HepG2 (cell line): ENCODE results near the gene TDRD10. TPM values are rescaled to one million over a fixed set of nuclear protein-coding genes. Genes with fewer than 3 reads are reported as not detected.
A peak's percentile ranks its signal among the peaks of the same experiment; 100 is the strongest.

Source experiments
- AHR ChIP-seq: IDR thresholded peaks from 2 replicates; pipeline ENCODE4 v1.6.1; 2018; ENCODE audit warnings: missing genetic modification reagents, missing compliant biosample characterization
- AKAP8 ChIP-seq: sonication (generic); formaldehyde crosslinking; IDR thresholded peaks from 2 replicates; pipeline ENCODE4 v1.5.1; 2020; ENCODE audit warnings: mild to moderate bottlenecking, missing genetic modification reagents
- GLI4 ChIP-seq: sonication (generic); formaldehyde crosslinking; IDR thresholded peaks from 2 replicates; pipeline ENCODE4 v1.5.1; 2020; ENCODE audit warnings: missing genetic modification reagents, mild to moderate bottlenecking, moderate library complexity, borderline replicate concordance
- HNRNPLL ChIP-seq: fragments of 200-400 bp; formaldehyde crosslinking; IDR thresholded peaks from 2 replicates; pipeline ENCODE4 v1.6.1; 2017; ENCODE audit warnings: mild to moderate bottlenecking, low read depth, low read length; ENCODE audit not compliant: poor library complexity, severe bottlenecking
- HOXA3 ChIP-seq: sonication (generic); formaldehyde crosslinking; IDR thresholded peaks from 2 replicates; pipeline ENCODE4 v1.5.0; 2020; ENCODE audit warnings: missing genetic modification reagents
- PRMT3 ChIP-seq: sonication (generic); formaldehyde crosslinking; IDR thresholded peaks from 2 replicates; pipeline ENCODE4 v1.8.1; 2022; ENCODE audit warnings: low read depth, mild to moderate bottlenecking, moderate library complexity, missing genetic modification reagents, borderline replicate concordance
- SALL2 ChIP-seq: sonication (generic); formaldehyde crosslinking; IDR thresholded peaks from 2 replicates; pipeline ENCODE4 v1.8.1; 2023; ENCODE audit warnings: mild to moderate bottlenecking, missing genetic modification reagents, inconsistent platforms
- ZNF441 ChIP-seq: sonication (generic); formaldehyde crosslinking; IDR thresholded peaks from 2 replicates; pipeline ENCODE4 v1.7.0; 2021; ENCODE audit warnings: missing genetic modification reagents, borderline replicate concordance
- ZNF550 ChIP-seq: sonication (generic); formaldehyde crosslinking; IDR thresholded peaks from 2 replicates; pipeline ENCODE4 v1.4.0; 2020; ENCODE audit warnings: mild to moderate bottlenecking, missing genetic modification reagents, borderline replicate concordance
- ZNF607 ChIP-seq: sonication (generic); formaldehyde crosslinking; IDR thresholded peaks from 2 replicates; pipeline ENCODE4 v1.5.1; 2020; ENCODE audit warnings: missing genetic modification reagents, mild to moderate bottlenecking, borderline replicate concordance
- ZNF619 ChIP-seq: sonication (generic); formaldehyde crosslinking; IDR thresholded peaks from 2 replicates; pipeline ENCODE4 v1.4.0; 2020; ENCODE audit warnings: mild to moderate bottlenecking, missing genetic modification reagents
- ZNF703 ChIP-seq: sonication (generic); formaldehyde crosslinking; IDR thresholded peaks from 2 replicates; pipeline ENCODE4 v1.5.1; 2020; ENCODE audit warnings: missing genetic modification reagents, mild to moderate bottlenecking, moderate library complexity, borderline replicate concordance
- polyA plus RNA-seq, 8 experiments: library from polyadenylated mRNA; depleted of rRNA in 3 of 8; stranded (reverse) in 7 of 8; unstranded in 1 of 8; fragments of >200 nt; fragmentation: Illumina TruSeq in 4 of 8; extraction: Trizol in 4 of 8; gene quantifications; 2 replicates each; pipeline versions ENCODE4 v1.2.1 to v1.2.3, GENCODE V29; 2011 to 2016; ENCODE audit warnings: low read depth in 4 of 8, missing spikeins in 1 of 8, mixed read lengths in 1 of 8; ENCODE audit not compliant: insufficient read depth in 1 of 8
- total RNA-seq, 5 experiments: library from RNA; depleted of rRNA; stranded (reverse); fragments of >200 nt; fragmentation: Illumina TruSeq; extraction: Trizol; gene quantifications; 2 replicates each; pipeline ENCODE4 v1.2.3, GENCODE V29; 2016; ENCODE audit warnings: low read depth in 1 of 5
- TF ChIP-seq, protein P1 (sequence below): sonication (generic); formaldehyde crosslinking; IDR thresholded peaks from 2 replicates; pipeline ENCODE4 v1.4.0; 2020; ENCODE audit warnings: missing genetic modification reagents, low read depth, mild to moderate bottlenecking, borderline replicate concordance
- TF ChIP-seq, protein P2 (sequence below): sonication (generic); formaldehyde crosslinking; IDR thresholded peaks from 2 replicates; pipeline ENCODE4 v1.4.0; 2020; ENCODE audit warnings: missing genetic modification reagents
- TF ChIP-seq, protein P3 (sequence below): sonication (generic); formaldehyde crosslinking; IDR thresholded peaks from 2 replicates; pipeline ENCODE4 v1.4.0; 2020; ENCODE audit warnings: missing genetic modification reagents
- TF ChIP-seq, protein P4 (sequence below): sonication (generic); formaldehyde crosslinking; IDR thresholded peaks from 2 replicates; pipeline ENCODE4 v1.8.1; 2023; ENCODE audit warnings: mild to moderate bottlenecking, missing genetic modification reagents
- TF ChIP-seq, protein P5 (sequence below): sonication (generic); formaldehyde crosslinking; IDR thresholded peaks from 2 replicates; pipeline ENCODE4 v1.8.0; 2022; ENCODE audit warnings: mild to moderate bottlenecking, missing genetic modification reagents, borderline replicate concordance
- TF ChIP-seq, protein P6 (sequence below): sonication (generic); formaldehyde crosslinking; conservative IDR thresholded peaks from 2 replicates; pipeline ENCODE4 v1.4.0; 2020; ENCODE audit warnings: missing genetic modification reagents
- TF ChIP-seq, protein P7 (sequence below): IDR thresholded peaks from 2 replicates; pipeline ENCODE4 v1.6.1; 2016; ENCODE audit warnings: missing genetic modification reagents, missing compliant biosample characterization

TDRD10 gene
- total and polyA plus RNA-seq, 2 of the 13 experiments (the other 11 are each of a cell fraction or from before 2014, with no cell fraction given) = not detected

DNA sequence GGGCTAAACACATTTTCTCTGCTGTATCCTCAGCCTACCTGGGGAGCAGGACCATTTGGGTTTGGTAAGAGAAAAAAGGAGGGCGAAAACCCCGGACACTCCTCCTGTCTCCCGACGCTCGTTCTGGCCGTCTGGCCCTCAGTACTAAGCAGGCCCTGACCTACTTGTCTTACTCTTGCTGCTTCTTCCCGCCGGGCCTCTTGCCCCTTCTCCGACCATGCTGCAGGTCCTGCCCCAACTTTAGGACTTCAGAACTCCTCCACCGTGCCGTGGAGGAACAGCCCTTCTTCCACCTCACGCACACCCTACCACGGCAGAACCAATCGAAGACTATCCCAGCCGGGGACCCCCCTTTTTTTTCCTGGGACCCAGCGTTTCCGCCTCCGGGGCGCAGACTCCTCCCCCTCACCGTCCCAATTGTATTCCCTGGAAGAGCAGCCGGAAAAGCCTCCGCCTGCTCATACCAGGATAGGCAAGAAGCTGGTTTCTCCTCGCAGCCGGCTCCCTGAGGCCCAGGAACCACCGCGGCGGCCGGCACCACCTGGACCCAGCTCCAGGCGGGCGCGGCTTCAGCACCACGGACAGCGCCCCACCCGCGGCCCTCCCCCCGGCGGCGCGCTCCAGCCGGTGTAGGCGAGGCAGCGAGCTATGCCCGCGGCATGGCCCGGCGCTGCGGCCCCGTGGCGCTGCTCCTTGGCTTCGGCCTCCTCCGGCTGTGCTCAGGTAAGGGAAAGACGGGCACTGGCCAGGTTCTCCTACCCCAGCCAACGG lies 65.6 kb downstream of the TDRD10 start, which contains the start of gene CHRNB2 (continued):
- TF ChIP-seq ZNF441 (peak; percentile 97), ZNF703 (no peak), HNRNPLL (peak; percentile 40), PRMT3 (CRISPR knock-in tag) (peak; percentile 95), HOXA3 (CRISPR knock-in tag) (peak; percentile 85), GLI4 (CRISPR knock-in tag) (peak; percentile 94; the same call in 1 of the 2 replicates), SALL2 (CRISPR knock-in tag) (peak; percentile 97), ZNF550 (no peak), ZNF619 (CRISPR knock-in tag) (peak; percentile 48; the same call in 1 of the 2 replicates), AKAP8 (CRISPR knock-in tag) (peak; percentile 84; the same call in 1 of the 2 replicates), AHR (CRISPR knock-in tag) (peak; percentile 94; the same call in 1 of the 2 replicates), ZNF607 (CRISPR knock-in tag) (peak; percentile 99)
- TF ChIP-seq, protein P1, sequence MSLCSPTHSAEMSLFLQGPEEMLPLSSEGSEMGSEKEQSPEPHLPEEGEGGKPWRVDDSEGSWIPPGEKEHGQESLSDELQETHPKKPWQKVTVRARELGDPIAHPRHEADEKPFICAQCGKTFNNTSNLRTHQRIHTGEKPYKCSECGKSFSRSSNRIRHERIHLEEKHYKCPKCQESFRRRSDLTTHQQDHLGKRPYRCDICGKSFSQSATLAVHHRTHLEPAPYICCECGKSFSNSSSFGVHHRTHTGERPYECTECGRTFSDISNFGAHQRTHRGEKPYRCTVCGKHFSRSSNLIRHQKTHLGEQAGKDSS (CRISPR knock-in tag) = peak; percentile 94
- TF ChIP-seq, protein P2, sequence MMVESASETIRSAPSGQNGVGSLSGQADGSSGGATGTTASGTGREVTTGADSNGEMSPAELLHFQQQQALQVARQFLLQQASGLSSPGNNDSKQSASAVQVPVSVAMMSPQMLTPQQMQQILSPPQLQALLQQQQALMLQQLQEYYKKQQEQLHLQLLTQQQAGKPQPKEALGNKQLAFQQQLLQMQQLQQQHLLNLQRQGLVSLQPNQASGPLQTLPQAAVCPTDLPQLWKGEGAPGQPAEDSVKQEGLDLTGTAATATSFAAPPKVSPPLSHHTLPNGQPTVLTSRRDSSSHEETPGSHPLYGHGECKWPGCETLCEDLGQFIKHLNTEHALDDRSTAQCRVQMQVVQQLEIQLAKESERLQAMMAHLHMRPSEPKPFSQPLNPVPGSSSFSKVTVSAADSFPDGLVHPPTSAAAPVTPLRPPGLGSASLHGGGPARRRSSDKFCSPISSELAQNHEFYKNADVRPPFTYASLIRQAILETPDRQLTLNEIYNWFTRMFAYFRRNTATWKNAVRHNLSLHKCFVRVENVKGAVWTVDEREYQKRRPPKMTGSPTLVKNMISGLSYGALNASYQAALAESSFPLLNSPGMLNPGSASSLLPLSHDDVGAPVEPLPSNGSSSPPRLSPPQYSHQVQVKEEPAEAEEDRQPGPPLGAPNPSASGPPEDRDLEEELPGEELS = peak; percentile 49; the same call in 1 of the 2 replicates
- TF ChIP-seq, protein P3, sequence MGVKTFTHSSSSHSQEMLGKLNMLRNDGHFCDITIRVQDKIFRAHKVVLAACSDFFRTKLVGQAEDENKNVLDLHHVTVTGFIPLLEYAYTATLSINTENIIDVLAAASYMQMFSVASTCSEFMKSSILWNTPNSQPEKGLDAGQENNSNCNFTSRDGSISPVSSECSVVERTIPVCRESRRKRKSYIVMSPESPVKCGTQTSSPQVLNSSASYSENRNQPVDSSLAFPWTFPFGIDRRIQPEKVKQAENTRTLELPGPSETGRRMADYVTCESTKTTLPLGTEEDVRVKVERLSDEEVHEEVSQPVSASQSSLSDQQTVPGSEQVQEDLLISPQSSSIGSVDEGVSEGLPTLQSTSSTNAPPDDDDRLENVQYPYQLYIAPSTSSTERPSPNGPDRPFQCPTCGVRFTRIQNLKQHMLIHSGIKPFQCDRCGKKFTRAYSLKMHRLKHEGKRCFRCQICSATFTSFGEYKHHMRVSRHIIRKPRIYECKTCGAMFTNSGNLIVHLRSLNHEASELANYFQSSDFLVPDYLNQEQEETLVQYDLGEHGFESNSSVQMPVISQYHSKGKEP (CRISPR knock-in tag) = peak; percentile 97
- TF ChIP-seq, protein P4, sequence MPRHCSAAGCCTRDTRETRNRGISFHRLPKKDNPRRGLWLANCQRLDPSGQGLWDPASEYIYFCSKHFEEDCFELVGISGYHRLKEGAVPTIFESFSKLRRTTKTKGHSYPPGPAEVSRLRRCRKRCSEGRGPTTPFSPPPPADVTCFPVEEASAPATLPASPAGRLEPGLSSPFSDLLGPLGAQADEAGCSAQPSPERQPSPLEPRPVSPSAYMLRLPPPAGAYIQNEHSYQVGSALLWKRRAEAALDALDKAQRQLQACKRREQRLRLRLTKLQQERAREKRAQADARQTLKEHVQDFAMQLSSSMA (CRISPR knock-in tag) = 0 out of 2 replicates have a peak, but pooled peaks have one; percentile 54
- TF ChIP-seq, protein P5, sequence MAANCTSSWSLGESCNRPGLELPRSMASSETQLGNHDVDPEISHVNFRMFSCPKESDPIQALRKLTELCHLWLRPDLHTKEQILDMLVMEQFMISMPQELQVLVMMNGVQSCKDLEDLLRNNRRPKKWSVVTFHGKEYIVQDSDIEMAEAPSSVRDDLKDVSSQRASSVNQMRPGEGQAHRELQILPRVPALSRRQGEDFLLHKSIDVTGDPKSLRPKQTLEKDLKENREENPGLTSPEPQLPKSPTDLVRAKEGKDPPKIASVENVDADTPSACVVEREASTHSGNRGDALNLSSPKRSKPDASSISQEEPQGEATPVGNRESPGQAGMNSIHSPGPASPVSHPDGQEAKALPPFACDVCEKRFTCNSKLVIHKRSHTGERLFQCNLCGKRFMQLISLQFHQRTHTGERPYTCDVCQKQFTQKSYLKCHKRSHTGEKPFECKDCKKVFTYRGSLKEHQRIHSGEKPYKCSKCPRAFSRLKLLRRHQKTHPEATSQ (CRISPR knock-in tag) = peak; percentile 82; the same call in 1 of the 2 replicates
- TF ChIP-seq, protein P6, sequence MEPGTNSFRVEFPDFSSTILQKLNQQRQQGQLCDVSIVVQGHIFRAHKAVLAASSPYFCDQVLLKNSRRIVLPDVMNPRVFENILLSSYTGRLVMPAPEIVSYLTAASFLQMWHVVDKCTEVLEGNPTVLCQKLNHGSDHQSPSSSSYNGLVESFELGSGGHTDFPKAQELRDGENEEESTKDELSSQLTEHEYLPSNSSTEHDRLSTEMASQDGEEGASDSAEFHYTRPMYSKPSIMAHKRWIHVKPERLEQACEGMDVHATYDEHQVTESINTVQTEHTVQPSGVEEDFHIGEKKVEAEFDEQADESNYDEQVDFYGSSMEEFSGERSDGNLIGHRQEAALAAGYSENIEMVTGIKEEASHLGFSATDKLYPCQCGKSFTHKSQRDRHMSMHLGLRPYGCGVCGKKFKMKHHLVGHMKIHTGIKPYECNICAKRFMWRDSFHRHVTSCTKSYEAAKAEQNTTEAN (CRISPR knock-in tag) = peak; percentile 96
- TF ChIP-seq, protein P7, sequence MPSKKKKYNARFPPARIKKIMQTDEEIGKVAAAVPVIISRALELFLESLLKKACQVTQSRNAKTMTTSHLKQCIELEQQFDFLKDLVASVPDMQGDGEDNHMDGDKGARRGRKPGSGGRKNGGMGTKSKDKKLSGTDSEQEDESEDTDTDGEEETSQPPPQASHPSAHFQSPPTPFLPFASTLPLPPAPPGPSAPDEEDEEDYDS = peak; percentile 43; the same call in 1 of the 2 replicates
